Activated CD4-positive, CD25-positive, alpha-beta regulatory T cell treated with anti-CD3 and anti-CD28 coated beads, Interleukin-2, amount 50 U/mL, for 16 hours (primary cell): ENCODE measurements around the gene GPX3.

Source experiments
- DNase-seq: peaks from one replicate; pipeline ENCODE4 v3.0.0-alpha.2; 2020; ENCODE audit warnings: low read depth, low spot score

Gene GPX3, protein sequence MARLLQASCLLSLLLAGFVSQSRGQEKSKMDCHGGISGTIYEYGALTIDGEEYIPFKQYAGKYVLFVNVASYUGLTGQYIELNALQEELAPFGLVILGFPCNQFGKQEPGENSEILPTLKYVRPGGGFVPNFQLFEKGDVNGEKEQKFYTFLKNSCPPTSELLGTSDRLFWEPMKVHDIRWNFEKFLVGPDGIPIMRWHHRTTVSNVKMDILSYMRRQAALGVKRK

GRCh38 chr5:151020304-151021110, at the start of gene GPX3:
TSS of gene GPX3 (plus strand) at chr5:151020591. CDS start at chr5:151020655, 64 bp downstream.
- DNase-seq: no peak

DNA sequence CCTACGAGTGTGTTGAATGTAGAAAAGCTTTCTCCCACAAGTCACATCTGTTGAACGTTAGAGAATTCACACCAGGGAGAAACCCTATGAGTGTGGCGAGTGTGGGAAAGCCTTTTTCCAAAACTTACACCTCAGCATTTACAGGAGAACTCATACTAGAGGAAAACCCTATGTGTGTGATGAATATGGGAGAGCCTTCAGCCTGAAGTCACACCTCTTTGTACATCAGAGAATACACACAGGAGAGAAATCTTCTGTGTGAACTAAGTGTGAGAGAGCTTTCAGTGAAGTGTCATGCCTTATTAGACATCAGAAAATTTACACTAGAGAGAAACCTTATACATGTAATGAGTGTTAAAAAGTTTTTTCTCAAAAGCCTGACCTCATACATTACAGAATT, 41.8 kb upstream of the GPX3 start:
- no peak for DNase-seq

- DNase-seq: no peak
Measured at GRCh38 chr5:150987746-150988145, 32.6 kb upstream of the GPX3 start.

- DNase-seq: no peak
Measured at GRCh38 chr5:150989695-150990094, 30.7 kb upstream of the GPX3 start.

- DNase-seq: no peak
Measured at GRCh38 chr5:150992705-150993104, 27.7 kb upstream of the GPX3 start.

DNA sequence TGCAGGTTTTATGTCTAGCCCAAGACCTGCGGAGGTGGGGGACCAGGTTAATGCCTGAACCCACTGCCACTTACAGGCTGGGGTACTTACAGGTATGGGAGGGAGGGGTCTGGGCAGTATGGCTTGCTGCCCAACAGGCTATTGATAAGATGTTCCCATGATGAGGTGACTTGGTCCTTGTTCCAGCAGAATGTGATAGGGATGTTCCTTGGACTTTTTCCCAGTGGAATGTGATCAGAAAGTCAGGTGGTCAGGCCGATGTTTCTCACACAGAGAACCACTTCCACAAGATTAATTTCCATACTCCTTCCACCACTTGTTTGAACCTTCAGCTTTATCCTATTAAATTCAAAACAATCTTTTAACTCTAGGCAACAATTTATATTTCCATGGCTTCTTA, 27.0 kb upstream of the GPX3 start:
- no peak for DNase-seq

DNA sequence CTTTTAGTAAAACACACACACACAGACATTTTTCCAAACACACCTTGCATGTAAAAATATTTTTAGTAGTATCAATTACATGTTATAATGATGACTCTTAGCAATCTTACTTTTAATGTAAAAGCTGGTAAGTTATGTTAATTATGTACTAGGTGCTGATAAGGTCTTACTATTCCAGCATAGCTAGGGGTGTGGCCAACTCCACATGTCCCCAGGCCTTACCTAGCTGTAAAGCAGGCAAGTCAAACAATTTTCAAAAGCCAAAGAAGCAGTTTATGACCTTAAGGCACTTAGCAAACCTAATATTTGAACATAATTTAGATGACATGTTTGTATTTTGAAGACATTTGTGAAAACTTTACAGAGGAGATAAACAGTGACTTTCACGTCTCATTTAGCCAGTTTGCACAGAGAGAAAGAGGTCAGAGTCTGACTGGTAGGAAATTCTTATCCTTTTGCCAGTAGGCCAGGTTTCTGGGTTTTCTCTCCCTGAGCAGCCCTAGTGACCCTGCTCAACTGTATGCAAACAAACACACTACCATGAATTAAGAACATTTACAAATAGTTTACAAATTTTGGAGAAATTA, 26.5 kb upstream of the GPX3 start:
- DNase-seq: no peak

DNA sequence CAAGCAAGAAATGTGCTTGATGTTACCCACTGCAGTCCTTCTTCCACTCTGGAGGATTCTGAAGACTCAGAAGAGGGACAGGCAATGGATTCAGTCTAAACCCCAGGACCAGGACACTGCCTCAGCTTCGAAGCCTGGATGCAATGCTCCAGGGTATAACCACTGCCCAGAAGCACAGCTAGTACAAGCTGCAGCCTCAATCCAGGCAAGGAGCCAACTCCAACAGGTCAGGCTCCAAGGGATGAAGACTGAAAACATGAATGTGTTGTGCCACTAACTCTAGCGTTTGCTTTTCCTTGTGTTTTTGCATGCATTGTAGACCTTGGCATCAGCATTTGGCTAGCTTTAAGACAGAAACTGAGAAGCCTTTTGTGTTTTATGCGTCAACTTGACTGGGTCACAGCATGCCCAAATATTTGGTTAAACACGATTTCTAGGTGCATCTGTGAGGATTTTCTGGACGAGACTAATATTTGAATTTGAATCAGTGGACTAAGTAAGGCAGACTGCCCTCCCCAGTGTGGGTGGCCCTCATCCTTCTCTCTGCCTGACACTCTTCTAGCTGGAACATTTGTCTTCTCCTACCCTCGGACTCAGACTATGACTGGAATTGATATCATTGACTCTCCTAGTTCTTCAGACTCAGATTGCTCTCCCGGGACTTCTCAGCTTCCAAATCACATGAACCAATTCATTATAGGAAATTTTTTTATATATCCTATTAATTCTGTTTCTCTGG, 20.5 kb upstream of the GPX3 start:
- DNase-seq: no peak

- no peak for DNase-seq
Measured at GRCh38 chr5:151001436-151001835, 19.0 kb upstream of the GPX3 start.

DNA sequence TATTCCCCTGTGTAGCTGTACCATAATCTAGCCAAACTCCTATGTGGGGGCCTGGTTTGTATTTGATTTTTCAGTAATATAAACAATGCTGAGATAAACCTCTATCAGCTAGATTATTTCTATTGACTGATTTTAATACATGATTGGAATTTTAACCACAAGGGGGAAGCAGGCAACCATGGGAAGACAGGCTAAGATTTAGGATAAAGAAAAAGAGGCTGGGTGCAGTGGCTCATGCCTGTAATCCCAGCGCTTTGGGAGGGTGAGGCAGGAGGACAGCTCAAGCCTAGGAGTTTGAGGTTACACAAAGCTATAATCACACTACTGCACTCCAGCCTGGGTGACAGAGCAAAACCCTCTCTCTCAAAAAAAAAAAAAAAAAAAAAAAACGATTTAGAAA, 18.1 kb upstream of the GPX3 start:
- no peak for DNase-seq

DNA sequence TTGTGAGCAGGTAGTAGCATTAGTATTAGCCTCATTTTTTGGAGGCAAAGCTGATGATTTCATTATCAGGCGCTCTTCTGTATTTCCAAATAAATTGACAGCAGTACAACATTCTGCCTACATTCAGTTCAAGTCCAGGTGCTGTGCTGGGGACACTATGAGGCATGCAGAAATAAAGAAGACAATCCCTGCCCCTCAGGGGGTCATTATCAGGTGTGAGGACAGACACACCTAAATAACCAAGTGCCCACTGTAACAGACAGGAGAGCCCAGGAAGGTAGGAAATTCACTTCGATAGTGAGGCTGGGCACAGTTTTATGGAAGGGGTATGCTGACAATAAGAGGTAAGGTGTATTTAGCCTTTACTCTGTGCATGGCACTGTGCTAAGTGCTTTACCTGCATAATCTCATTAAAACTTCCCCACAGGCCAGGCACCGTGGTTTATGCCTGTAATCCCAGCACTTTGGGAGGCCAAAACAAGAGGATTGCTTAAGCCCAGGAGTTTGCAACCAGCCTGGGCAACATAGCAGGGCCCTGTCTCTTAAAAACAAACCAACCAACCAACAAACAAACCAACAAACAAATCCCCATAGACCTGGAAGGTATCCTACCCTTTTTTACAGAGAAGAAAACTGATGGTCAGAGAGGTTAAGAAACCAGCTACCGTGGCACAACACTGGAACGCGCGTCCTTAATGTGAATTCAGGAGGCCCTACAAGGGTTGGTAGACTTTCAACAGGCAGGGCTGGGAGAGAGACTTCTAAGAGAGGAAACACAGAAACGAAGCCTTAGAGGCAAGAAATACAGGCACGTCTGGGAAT, 17.5 kb upstream of the GPX3 start:
- DNase-seq: no peak

GRCh38 chr5:151003503-151003860, 16.9 kb upstream of the GPX3 start:
- no peak for DNase-seq

DNA sequence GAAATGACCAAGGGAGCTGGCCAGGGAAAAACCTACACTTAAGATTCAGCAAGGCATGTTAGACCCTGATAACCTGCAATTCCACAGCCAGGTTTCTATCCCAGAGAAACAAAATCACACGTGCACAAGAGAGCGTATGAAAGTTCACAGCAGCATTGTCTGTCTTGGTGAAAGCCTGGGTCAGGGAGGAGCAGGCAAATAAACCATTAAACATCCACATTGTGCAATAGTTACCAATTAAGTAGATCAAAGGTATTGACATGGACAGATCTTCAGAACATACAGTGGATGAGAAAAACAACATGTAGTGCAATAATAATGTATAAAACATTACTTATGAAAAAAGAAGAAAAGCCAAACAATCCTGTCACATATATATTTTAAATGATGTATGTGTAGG, 15.9 kb upstream of the GPX3 start:
- no peak for DNase-seq

DNA sequence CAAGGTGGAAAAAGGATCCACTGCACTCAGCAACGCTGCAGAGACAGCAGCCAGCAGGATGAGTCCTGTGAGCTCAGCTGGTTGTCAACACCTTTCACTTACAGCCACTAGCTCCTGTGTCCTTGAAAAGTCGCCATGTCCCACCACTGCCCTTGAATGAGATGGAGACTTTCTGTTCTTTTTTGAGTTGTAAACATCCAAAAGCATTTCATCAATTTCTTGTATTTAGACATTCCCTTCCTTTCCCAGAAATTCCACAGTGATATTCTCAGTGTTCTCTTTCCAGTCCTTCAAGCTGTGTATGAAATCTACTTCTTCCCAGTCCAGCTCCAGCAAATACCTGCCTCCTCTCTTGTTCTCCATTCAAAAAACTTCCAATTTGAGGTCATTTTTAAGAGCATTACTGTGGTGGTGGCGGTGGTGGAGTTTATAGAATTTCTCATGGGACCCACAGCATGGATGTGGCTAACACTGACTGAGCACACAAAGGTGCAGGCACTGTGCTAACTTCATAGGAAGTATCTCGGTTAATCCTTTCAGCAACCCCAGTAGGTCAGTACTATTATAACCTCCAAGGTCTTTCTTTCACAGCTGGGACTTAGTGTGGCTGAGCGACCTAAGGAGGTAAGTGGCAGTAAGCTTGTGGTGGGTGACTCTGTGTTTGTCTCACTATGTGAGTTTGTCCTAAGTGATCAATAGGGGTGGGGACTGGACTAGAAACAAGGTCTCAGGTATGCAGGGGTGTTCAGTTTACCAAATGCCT, 15.0 kb upstream of the GPX3 start:
- no peak for DNase-seq

DNA sequence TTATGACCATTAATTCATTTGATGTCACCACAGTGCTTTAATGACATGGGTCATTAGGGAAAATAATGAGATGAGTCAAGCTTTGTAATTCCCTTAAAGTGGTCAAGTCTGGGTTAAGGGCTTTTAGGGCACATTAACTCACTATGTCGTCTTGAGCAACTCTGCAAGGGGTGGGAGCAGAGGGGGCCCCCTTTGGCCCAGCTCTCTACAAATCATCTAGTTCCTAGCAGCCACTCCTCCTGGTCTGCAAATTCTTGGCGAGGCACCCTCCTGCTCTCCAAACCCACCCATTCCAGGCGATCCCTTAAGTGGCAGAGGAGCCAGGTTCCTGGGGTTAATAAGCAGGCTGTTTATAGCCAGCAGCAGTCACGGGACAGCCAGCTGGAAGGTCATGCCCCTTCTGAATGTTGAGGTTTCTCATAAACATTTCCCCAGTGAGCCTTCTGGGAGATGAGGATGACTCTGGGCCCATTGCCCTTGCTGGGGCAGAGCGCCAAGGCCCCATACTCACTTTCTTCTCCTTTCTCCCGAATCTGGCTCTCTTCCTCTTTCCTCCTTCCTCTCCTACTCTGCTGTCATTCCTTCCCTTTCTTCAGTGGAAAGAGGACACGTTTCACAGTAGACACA, 14.3 kb upstream of the GPX3 start:
- no peak for DNase-seq

GRCh38 chr5:151006704-151007334, 13.6 kb upstream of the GPX3 start:
- DNase-seq: no peak

DNA sequence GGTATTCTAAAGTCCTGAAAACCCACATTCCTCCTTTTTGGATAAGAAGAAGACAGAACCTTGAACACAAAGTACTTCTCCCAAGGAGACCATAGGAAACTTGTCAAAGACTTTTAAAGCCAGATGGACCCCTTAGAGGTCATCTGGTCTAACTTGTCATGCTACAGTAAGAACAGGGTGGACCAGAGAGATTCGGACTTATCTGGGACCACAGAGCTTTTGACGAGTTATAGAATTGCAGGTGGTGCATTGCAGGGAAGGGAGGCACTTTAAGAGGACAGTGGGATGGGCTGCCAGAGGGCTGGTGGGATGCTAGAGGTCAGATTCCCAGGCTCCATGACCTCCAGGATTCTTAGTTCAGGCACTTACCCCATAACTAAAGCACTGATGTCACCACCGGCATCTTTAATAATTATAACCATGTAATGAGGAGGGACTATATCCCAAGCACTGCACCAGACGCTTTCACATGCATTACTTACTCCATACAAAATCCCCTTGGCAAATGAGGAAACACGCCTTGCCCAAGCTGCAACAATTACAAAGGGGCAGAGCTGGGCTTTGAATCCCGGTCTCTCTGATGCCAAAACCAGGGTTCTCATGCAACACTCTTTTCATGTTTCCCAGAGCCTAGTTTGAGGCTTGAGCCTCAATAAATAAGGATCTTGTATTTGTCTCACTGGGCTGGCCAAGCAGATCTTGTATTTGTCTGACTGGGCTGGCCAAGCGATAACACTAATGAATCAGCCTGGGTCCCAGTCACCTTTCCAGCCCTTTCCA, 12.8 kb upstream of the GPX3 start:
- no peak for DNase-seq

GRCh38 chr5:151008210-151008491, 12.2 kb upstream of the GPX3 start:
- DNase-seq: no peak

DNA sequence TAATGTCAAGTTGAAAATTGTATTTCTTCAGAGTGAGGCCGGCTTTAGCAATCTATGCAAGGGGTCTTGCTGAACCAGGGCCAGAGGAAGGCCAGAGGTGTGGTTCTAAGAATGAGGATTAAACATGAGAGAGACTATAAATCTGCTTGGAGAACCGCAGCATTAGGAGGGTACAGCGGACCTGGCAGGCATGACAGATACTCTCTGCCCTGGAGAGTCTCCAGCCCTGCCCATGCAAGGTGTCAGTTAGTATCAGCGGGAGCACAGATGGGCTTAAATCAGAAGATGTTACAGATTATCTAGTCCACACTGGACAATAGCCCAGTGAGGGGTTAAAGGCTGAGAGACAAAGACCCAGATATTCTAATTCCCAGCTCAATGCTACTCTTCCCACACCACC, 11.5 kb upstream of the GPX3 start:
- no peak for DNase-seq
